HG03520 (cell line): Measurements from ENCODE around the gene DDX55.
"Not testable (repeated sequence)": the region's sequence is repeated elsewhere in the genome, so short reads cannot be mapped to it uniquely, and the experiment has no call there.

Source experiments
- ATAC-seq: cut with Tn5 transposase; IDR thresholded peaks from one replicate; pipeline ENCODE4 v1.9.1; 2021; ENCODE audit warnings: mild to moderate bottlenecking, moderate library complexity; ENCODE audit not compliant: unreplicated experiment

DDX55 gene

GRCh38 chr12:123601602-123602489 is at the start of gene DDX55:
DDX55 (plus strand) TSS chr12:123602099; CDS start chr12:123602149, 50 bp downstream.
- ATAC-seq = peak; percentile 77

GRCh38 chr12:123554136-123554535 is 47.8 kb upstream of the DDX55 start:
- ATAC-seq = not testable (repeated sequence)

DNA sequence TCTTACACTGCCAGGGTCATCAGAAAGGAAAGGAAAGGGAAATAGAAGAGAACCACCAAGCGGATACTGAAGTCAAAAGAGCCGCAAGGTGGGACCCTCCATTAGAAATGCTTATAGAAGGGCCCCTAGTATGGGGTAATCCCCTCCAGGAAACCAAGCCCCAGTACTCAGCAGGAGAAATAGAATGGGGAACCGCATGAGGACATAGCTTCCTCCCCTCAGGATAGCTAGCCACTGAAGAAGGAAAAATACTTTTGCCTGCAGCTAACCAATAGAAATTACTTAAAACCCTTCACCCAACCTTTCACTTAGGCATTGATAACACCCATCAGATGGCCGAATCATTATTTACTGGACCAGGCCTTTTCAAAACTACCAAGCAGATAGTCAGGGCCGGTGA is 47.1 kb upstream of the DDX55 start:
- ATAC-seq = not testable (repeated sequence)

GRCh38 chr12:123558487-123558886 is 43.4 kb upstream of the DDX55 start:
- not testable (repeated sequence) for ATAC-seq

GRCh38 chr12:123559468-123559867 is 42.4 kb upstream of the DDX55 start:
- no peak for ATAC-seq

DNA sequence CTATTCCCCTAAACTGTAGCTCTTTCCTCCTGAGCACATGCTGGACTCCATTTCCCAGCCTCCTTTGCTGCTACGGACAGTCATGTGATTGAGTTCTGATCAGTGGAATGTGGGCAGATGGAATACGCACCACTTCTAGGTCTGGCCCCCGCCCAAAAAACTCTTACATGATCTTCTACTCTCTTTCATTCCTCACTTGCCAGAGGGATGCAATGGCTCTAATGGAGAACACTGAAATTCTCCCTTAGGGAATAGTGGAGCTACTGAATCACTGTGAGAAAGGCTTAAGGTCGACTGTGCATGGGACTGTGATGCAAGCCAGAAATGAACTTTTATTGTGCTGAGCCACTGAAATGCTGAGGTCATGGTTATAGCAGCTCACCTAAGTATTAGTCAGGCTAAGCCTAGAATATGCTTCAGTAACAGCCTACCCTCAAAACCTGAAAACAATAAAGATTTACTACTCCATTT is 30.5 kb upstream of the DDX55 start:
- no peak for ATAC-seq

GRCh38 chr12:123572391-123572790 is 29.5 kb upstream of the DDX55 start:
- ATAC-seq = no peak

DNA sequence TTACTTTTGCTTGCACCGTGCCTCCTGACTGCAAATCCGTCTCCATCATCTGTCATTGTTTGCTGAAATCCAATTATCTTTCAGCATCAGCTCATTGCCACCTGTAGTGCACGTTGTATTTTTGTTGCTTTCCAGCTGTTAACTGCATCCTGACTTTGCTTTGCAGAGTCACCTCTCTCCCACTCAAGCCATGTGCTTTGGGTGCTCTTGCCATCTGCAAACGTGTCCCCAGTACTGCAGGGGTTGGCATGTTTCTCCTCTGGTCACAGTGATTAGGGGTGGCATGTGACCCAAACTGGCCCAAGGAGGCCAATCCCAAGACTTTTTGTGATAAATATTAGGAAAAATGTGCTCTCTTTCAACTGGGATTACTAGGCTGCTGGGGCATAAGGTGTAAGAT is 28.0 kb upstream of the DDX55 start:
- ATAC-seq = no peak

DNA sequence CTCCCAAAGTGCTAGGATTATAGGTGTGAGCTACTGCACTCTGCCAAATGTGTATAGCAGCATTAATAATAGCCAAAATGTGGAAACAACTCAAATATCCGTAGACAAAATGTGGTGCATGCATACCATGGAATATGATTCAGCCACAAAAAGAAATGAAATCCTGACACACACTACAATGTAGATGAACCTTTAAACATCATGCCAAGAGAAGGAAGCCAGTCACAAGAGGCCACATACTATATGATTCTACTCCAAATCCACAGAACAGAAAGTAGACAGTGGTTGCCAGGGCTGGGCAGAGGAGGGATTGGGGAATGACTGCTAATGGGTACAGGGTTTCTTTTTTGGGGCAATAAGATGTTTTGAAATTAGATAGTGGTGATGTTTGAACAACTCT is 25.3 kb upstream of the DDX55 start:
- no peak for ATAC-seq

DNA sequence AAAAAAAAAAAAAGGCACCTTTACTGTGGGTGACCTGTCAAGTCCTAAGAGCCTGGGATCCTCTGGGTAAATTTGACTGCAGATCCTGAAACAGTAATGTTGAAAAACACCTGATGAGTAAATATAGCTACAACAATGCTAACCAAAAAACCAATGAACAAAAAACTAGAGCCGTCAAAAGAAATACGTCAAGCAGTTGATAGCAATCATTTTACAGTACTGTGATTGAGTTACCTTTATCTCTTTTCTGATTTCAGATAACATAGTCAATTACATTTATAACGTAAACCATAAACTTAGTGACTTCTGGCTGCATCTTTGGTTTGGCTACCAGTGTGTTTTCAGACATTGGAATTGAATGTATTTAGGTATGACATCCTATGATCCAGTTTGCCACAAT is 23.7 kb upstream of the DDX55 start:
- no peak for ATAC-seq

- ATAC-seq = not testable (repeated sequence)
Measured at GRCh38 chr12:123578829-123579228, 23.1 kb upstream of the DDX55 start.

DNA sequence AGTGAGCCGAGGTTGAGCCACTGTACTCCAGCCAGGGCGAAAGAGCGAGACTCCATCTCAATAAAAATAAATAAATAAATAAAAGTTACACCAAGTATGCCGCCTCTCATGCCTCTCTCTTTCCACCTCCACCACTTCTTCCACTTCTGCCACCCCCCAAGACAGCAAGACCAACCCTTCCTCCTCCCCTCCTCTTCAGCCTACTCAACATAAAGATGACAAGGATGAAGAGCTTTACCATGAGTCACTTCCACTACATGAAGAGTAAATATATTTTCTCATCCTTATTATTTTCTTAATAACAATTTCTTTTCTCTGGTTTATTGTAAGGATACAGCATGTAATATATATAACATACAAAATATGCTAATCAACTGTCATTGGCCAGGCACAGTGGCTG is 21.1 kb upstream of the DDX55 start:
- ATAC-seq = no peak

DNA sequence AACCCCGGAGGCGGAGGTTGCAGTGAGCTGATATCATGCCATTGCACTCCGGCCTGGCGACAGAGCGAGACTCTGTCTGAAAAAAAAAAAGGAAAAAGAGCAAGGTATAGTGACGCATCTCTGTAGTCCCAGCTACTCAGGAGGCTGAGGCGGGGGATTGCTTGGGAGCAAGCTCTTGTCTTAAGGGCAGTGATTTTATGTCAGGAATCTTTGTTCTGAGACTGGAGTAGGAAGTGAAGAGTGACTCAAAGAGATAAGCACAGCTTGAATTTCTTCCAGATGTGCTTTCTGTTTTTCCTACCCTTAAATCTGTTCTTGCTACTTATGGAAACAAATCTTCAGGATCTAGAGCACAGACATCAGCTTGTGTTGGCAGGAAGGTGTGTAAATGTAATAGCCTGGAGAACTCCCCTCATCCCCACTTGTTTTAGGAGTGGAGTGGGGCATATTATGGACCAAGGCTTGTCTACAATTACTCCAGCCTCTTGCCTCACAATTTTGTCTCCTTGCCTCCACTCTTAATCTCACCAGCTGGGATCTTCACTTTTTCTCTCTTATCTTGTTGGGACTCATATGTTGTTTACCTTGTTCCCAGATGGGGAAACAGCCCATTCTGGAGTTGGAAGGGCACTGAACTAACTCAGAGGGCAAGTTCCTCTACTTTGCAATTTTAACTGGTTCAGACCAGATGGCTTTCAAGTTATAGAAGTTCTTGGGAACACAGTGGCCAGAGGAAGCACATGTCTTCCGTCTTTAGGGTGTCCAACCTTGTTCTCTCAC is 10.0 kb upstream of the DDX55 start:
- no peak for ATAC-seq

DNA sequence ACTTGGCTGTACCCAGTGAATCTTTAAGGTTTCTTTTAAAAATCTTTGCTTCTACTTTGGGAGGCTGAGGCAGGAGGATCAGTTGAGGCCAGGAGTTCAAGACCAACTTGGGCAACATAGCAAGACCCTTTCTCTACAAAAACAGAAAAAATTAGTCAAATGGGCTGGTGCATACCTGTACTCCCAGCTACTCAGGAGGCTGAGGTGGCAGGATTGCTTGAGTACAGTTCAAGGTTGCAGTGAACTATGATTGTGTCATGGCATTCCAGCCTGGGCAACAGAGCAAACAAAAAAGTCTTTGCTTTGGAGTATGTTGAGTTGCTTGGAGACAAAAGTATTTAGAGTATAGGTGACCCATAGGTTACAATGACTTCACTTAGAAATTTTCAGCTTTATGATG is 6.2 kb upstream of the DDX55 start:
- ATAC-seq = no peak

GRCh38 chr12:123597100-123597499 is 4.8 kb upstream of the DDX55 start:
- ATAC-seq = no peak

DNA sequence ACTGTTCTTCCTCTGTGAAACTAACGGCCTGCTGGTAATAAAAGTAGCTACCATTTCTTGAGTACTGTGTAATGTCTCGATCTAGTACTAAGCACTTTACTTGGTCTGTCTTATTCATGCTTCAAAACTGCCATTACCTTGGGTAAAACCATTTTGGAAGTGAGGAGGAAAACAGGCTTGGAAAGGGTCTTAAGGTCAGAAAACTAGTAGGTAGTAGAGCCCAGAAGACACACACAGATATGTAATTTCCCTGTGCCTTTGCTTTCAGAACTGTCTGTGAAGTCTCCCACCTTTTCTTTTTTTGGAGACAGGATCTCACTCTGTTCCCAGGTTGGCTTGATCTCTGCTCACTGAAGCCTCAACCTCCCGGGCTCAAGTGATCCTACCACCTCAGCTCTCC is 3.4 kb upstream of the DDX55 start:
- ATAC-seq = no peak

DNA sequence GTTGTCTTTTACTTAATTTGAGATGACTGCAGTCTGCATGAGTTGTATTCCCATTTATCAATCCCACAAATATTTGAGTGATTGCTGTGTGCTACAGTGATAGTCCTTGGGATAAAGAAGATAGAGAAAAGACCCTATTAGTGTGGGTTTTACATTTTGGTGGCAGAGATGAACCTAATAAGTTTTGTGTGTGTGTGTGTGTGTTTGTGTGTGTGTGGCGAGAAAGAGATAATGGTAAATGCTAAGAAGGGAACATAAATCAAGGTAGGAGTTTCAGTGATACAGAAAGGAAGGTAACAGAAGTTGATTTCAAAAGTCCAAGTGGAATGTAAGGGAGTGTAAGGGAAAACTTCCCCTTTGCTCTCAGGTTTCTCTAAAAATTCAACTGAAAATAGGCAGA is 2.6 kb upstream of the DDX55 start:
- no peak for ATAC-seq

- ATAC-seq = no peak
Measured at GRCh38 chr12:123599721-123600120, 2.2 kb upstream of the DDX55 start.

DNA sequence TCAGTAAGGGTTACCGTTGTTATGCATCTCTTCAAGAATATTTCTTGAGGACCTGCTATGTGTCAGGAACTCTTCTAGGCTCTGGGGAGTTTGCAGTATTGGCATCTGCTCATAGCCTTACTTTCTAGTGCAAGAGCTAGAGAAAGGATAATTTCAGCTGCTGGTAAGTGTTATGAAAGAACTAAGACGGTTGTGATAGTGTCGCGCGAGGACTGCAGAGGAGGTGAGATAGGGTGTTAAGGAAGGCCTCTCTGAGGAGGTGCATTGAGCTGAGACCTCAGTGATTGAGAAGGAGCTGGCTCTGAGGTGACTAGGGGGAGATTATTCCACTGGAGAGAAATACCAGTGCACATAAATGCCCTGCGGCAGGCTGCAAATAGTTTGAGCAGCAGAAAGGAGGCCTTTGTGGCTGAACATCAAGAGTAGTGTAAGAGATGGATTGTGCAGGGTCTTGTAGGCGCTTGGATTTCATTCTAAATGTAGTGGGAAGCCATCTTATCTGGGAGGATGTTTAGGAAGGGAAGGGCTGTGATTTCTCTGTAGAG is 824 bp downstream of the DDX55 start:
- no peak for ATAC-seq

GRCh38 chr12:123603495-123603894 is 1.6 kb downstream of the DDX55 start:
- ATAC-seq = not testable (repeated sequence)

DNA sequence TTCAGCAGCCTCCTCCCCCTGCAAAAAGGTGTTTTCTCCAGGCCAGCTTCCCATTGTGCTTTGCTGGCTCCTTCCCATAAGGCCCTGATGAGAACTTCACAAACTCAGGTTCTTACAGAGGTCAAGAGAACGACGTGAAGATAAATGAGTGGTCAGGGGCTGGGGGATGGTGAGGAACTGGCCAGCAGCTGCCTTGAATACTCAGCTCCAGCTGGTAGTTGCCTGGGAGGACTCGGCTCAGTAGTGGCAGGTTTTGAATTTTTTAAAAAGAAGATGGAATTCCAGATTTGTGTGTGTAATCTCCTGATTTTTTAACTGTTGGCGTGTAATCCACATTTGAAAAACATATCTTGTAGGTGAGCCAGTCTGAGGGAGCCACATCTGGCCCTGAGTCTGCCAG is 5.9 kb downstream of the DDX55 start:
- no peak for ATAC-seq

GRCh38 chr12:123608182-123608581 is 6.3 kb downstream of the DDX55 start:
- ATAC-seq = no peak
